Measurements from ENCODE around the gene PAK1IP1.
"Not testable (repeated sequence)": the region's sequence is repeated elsewhere in the genome, so short reads cannot be mapped to it uniquely, and the experiment has no call there.

The PAK1IP1 gene

GRCh38 chr6:10743515-10743914 is 48.7 kb downstream of the PAK1IP1 start:
- DNase-seq (ENCODE audit: low spot score): no peak

DNA sequence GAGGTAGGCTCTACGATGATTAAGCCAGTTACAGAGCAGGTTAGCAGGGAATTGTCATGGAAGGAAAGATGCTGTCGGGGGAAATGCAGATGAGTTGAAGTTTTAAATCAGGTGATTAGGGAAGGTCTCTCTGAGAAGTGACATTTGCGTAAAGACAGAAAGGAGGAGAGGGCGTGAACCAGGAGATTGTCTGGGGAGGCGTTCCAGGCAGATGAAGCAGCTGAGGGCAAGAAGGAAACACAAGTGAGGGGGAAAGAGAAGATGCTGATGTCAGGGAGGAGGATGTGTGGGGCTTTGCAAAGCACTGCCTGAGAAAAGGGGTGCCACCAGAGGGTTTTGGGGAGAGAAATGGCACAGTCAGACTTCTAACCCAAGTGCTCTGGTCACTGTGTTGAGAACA is 50.3 kb downstream of the PAK1IP1 start:
- DNase-seq (ENCODE audit: low spot score): no peak

DNA sequence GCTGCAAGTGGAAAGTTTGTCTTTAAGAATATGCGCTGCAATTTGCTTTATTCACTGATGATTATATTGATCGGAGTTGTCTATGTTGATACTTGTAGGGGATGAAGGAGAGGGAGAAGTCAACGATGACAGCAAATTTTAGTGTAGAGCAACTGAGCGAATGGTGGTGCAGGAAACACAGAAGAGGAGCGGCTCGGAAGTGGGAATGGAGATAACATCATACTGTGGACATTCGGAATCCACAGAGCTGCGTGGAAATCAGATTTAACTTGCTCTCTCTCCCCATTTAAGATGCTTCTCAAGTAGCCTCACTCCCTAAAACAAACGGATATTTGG is 52.1 kb downstream of the PAK1IP1 start:
- no peak for DNase-seq (ENCODE audit: low spot score)

GRCh38 chr6:10747251-10747972 is 52.6 kb downstream of the PAK1IP1 start, which contains the start of gene TMEM14B:
TMEM14B (plus strand) TSS chr6:10747805; CDS start chr6:10749246, 1,441 bp downstream.
- DNase-seq (ENCODE audit: low spot score): peak; percentile 98

GRCh38 chr6:10749734-10750133 is 55.0 kb downstream of the PAK1IP1 start:
- no peak for DNase-seq (ENCODE audit: low spot score)

DNA sequence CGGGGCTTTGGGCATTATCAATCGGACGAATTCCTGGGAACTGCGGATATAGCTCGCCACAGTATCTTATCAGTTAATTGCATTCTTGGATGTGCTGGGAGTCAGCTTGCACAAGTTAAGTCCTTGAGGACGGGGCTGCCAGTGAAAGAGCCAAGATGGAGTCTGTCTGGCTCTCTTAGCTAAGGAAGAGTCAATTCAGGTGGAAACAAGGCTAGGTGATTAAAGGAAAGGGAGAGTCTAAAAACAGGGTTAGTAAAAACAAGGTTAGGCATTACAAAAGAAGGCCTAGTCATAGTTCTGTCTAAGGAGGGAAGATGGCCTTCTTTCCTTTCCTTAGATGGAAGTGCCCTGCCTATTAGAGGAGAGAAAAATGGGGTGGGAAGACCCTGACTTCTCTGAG is 55.8 kb downstream of the PAK1IP1 start:
- not testable (repeated sequence) for DNase-seq (ENCODE audit: low spot score)

- not testable (repeated sequence) for DNase-seq (ENCODE audit: low spot score)
Observed at GRCh38 chr6:10751757-10752156, 57.0 kb downstream of the PAK1IP1 start.

GRCh38 chr6:10756085-10756484 is 61.3 kb downstream of the PAK1IP1 start:
- DNase-seq (ENCODE audit: low spot score): no peak
